Stomach (tissue), 9 donors: ENCODE measurements around the gene CCDC106. TPM values are rescaled to one million over a fixed set of nuclear protein-coding genes. Genes with fewer than 3 reads are reported as not detected.
A peak's percentile ranks its signal among the peaks of the same experiment; 100 is the strongest.

Source experiments
- DNase-seq, 2 donors: peaks; one replicate each; pipeline versions ENCODE4 v3.0.0 to v3.0.0-alpha.2; 2013 to 2019
- H3K27ac ChIP-seq, 5 donors: fragments of 200-600 bp in 4 of 5; sonication (generic) in 4 of 5; one replicate each; pipeline ENCODE4 v1.5.1; 2013 to 2019; ENCODE audit warnings: mild to moderate bottlenecking in 1 of 5, moderate library complexity in 1 of 5
- H3K27me3 ChIP-seq, 3 donors: fragments of 200-600 bp; sonication (generic); one replicate each; pipeline ENCODE4 v1.5.1; 2017 to 2019; ENCODE audit warnings: mixed run types in 1 of 3
- H3K36me3 ChIP-seq, 4 donors: fragments of 200-600 bp; sonication (generic); 1 replicate in 3 of 4; 2 replicates in 1 of 4; pipeline ENCODE4 v1.5.1; 2016 to 2019
- H3K4me1 ChIP-seq, 4 donors: fragments of 200-600 bp; sonication (generic); one replicate each; pipeline ENCODE4 v1.5.1; 2016 to 2019
- H3K4me3 ChIP-seq, 4 donors: fragments of 200-600 bp; sonication (generic) in 3 of 4; one replicate each; pipeline ENCODE4 v1.5.1; 2016 to 2019; ENCODE audit warnings: mild to moderate bottlenecking in 1 of 4
- H3K9me3 ChIP-seq, 4 donors: fragments of 200-600 bp; sonication (generic); one replicate each; pipeline ENCODE4 v1.5.1; 2016 to 2019
- EP300 ChIP-seq: sonication (generic); formaldehyde crosslinking; IDR thresholded peaks from one replicate; pipeline ENCODE4 v1.6.1; 2017; ENCODE audit warnings: antibody characterized with exemption
- POLR2A ChIP-seq, 4 donors: fragments of 450-650 bp; IDR thresholded peaks; one replicate each; pipeline ENCODE4 v1.6.1; 2016; ENCODE audit warnings: antibody characterized with exemption in 4 of 4, control low read depth in 2 of 4, mild to moderate bottlenecking in 1 of 4, moderate library complexity in 1 of 4
- POLR2AphosphoS5 ChIP-seq, 3 donors: sonication (generic); formaldehyde crosslinking; IDR thresholded peaks; one replicate each; pipeline ENCODE4 v1.6.1; 2016; ENCODE audit warnings: antibody characterized with exemption in 3 of 3
- WGBS, 5 donors: extraction: QIAGEN DNeasy Blood & Tissue Kit in 3 of 5; methylation state at CpG; one replicate each; pipeline versions ENCODE4 v1.1.5 to v1.1.7; 2013 to 2018; 5-methylcytosine and 5-hydroxymethylcytosine counted together
- intact Hi-C: fragments of 100-400 bp; cut with DNase I; formaldehyde crosslinking; loops from one replicate; pipeline ENCODE4 v1.15.1; 2023; ENCODE audit warnings: low total_unique reads
- polyA plus RNA-seq, 3 donors: library from polyadenylated mRNA; stranded (reverse); fragments of 200-250 nt; gene quantifications; one replicate each; pipeline ENCODE4 v1.2.3, GENCODE V29; 2013
- total RNA-seq, 5 donors: library from RNA; depleted of rRNA; stranded (reverse); fragments of >200 nt; gene quantifications; one replicate each; pipeline versions ENCODE4 v1.1.0 to v1.2.3, GENCODE V29; 2014 to 2016
- TF ChIP-seq, protein P1 (sequence below), 7 experiments: fragments of 450-650 bp in 4 of 7; fragments of 200-600 bp in 3 of 7; sonication (generic) in 3 of 7; IDR thresholded peaks; one replicate each; pipeline ENCODE4 v1.5.1; 2016 to 2019; ENCODE audit warnings: antibody characterized with exemption in 7 of 7, control low read depth in 2 of 7, mild to moderate bottlenecking in 1 of 7
- donor health status: healthy with polysubstance abuse.
- donor health status: Bipolar disorder and iron deficiency.
- donor health status: healthy.

CCDC106 gene
- total and polyA plus RNA-seq, 8 donors, result 3.5 to 25.5 (median 13.7) TPM

DNA sequence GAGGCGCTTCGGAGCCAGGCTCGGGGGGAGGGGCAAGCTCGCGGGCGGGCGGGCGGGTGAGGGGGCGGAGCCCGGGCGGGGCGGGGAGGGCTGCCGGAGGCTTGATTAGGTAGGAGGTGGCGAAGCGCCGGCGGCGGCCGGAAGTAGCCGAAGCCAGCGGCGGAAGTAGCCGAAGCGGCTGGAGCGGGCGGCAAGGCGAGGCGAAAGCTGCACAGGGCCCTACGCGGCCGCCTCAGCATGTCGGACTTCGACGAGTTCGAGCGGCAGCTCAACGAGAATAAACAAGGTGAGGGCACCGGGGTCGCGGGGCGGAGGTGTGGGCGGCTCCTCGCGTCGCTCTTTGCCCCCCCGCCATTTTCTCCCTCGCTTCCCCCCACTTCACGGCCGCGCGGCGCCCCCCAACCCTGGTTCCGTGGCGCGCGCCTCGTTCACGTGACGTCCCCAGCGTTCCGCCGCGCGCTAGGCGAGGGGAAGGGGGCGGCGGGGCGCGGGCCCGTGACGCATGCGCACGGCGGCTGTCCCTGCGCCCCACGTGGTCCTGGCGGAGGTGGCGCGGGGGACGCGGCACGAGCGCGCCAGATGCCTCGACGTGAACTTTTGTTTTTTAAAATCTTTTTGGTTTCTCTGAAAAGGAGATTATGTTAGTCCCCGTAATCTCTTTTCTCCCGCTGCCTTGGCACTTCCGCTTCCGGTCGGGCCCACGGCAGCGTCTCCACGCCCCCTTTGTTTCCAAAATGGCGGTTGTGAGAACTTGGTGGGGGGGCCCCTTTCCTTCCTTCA, 7.0 kb downstream of the CCDC106 start, which contains the start of gene U2AF2:
TSS of gene U2AF2 (plus strand) at position 168 of the 780 bp plus-strand sequence. CDS start at position 238, 70 bp downstream.
- peaks cover 49 to 67% (median 58%) of the 10 kb centered on the region in 4 donors for H3K4me1 ChIP-seq
- no peaks in the 10 kb centered on the region for H3K27me3 ChIP-seq
- peak in 2 of 3 donors; percentile 68 to 83 for TF ChIP-seq POLR2AphosphoS5 (IDR thresholded peaks at IDR 0.05)
- no peak for TF ChIP-seq EP300
- H3K9me3 ChIP-seq, result no peaks in the 10 kb centered on the region
- peaks cover 7 to 44% (median 32%) of the 10 kb centered on the region in 4 donors for H3K36me3 ChIP-seq
- peak within 1 kb of the TSS; percentile 68 to 96 (median 82) for H3K4me3 ChIP-seq
- H3K27ac ChIP-seq, result peak within 1 kb of the TSS; percentile 94 to 98 (median 97)
- DNase-seq, result peak; percentile 97 to 98
- intact Hi-C loops, result no loop called here
- 0 to 1% (median 0%) methylated on average over 38 to 95 of the region's 95 CpGs for WGBS, 5 donors

DNA sequence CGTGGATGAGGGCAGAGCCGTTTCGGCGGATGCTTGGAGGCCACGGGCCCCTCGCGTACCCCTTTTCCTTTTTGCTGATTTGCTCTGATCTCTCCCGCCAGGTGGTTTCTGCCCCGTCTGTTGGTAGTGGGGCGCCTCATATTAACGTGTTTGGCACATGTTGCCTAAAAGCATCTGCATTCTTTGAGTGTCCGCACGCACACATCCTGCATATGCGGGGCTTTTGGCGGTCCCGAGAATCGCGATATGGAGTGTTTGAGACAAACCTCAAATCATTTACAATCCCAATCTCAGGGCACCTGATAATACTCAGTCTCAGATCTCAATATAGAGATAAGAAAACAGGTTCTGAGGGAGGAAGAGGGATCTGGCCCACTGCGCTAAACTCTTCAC, 7.6 kb downstream of the CCDC106 start:
- Histone ChIP-seq H3K27me3 (no peaks in the 10 kb centered on the region), H3K4me1 (peaks cover 49 to 67% (median 62%) of the 10 kb centered on the region in 4 donors), H3K9me3 (no peaks in the 10 kb centered on the region), H3K27ac (peak overlapping the region; percentile 94 to 98 (median 97)), H3K4me3 (peak overlapping the region; percentile 68 to 96 (median 82)), H3K36me3 (peaks cover 13 to 47% (median 36%) of the 10 kb centered on the region in 4 donors)
- WGBS, 5 donors, result 0 to 1% (median 0%) methylated on average over 19 of the region's 19 CpGs
- TF ChIP-seq, protein P1, sequence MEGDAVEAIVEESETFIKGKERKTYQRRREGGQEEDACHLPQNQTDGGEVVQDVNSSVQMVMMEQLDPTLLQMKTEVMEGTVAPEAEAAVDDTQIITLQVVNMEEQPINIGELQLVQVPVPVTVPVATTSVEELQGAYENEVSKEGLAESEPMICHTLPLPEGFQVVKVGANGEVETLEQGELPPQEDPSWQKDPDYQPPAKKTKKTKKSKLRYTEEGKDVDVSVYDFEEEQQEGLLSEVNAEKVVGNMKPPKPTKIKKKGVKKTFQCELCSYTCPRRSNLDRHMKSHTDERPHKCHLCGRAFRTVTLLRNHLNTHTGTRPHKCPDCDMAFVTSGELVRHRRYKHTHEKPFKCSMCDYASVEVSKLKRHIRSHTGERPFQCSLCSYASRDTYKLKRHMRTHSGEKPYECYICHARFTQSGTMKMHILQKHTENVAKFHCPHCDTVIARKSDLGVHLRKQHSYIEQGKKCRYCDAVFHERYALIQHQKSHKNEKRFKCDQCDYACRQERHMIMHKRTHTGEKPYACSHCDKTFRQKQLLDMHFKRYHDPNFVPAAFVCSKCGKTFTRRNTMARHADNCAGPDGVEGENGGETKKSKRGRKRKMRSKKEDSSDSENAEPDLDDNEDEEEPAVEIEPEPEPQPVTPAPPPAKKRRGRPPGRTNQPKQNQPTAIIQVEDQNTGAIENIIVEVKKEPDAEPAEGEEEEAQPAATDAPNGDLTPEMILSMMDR (IDR thresholded peaks at IDR 0.05), result no peak
- TF ChIP-seq POLR2A (IDR thresholded peaks at IDR 0.05), result no peak
- TF ChIP-seq EP300, result no peak
- TF ChIP-seq POLR2AphosphoS5 (IDR thresholded peaks at IDR 0.05), result no peak
- intact Hi-C loops, result no loop called here
- no peak for DNase-seq

DNA sequence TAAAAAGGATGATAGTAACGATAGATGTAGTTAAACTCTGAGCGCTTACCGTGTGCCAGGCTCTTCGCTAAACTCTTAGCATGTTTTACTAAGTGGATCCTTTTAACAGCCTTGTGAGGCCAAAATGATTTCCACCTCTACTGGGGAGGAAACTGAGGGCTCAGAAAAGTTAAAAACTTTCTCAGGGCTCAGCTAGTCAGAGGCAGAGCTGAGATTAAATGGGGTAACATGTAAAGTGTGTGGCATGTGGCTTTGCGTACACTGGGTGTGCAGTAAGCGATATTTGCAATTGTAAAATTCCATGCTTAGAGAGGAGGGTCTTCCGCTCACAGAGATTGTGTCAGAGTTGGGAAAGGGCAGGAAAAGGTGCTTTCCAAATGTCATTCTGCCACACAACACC, 8.5 kb downstream of the CCDC106 start:
- DNase-seq, result no peak
- 27 to 46% (median 37%) methylated on average over 7 of the region's 7 CpGs for WGBS, 5 donors
- intact Hi-C loops, result no loop called here
- no peak for TF ChIP-seq EP300
- TF ChIP-seq POLR2A (IDR thresholded peaks at IDR 0.05), result no peak
- TF ChIP-seq POLR2AphosphoS5 (IDR thresholded peaks at IDR 0.05), result no peak
- TF ChIP-seq, protein P1 (IDR thresholded peaks at IDR 0.05), result no peak
- H3K27me3 ChIP-seq, result no peaks in the 10 kb centered on the region
- H3K36me3 ChIP-seq, result peaks cover 22 to 47% (median 40%) of the 10 kb centered on the region in 4 donors
- no peaks in the 10 kb centered on the region for H3K9me3 ChIP-seq
- peak overlapping the region; percentile 68 to 96 (median 82) for H3K4me3 ChIP-seq
- peak overlapping the region in 1 of 5 donors; percentile 98 for H3K27ac ChIP-seq
- H3K4me1 ChIP-seq, result peaks cover 49 to 72% (median 62%) of the 10 kb centered on the region in 4 donors

DNA sequence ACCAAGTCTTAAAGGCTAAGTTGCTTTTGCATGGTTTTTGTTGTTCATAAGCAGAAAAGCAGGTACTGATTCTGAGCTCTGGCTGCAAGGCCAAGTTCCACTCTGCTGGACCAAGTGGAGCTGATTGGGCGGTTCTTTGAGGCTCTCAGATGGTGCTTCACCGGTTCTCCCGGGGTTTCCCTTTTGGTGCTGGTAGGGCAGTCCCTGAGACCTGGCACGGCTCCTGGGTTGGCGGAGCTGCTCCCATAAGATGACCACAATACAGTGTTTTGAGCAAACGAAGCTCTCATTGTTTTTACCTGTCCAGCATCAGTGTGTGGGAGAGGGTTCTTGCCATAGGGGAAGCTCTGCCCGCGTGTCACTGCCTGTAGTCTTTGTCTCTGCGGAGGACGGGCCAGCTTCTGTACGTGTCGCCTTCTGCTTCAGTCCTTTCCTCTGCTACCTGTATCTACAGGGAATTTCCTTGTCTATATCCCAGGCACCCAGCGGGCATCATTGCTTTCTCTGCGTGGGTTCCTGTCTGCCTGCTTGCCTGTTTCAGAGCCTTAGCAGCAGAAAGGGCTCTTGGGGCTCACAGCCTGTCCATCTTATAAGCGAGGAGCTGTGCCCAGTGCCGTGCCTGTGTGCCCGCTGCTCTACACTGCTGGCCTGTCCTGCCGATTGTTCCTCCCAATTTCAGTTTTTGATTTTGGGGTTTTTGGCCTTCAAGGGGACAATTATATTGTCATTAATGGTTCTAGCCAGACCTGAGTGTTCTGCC, 9.2 kb downstream of the CCDC106 start:
- peaks cover 28 to 47% (median 43%) of the 10 kb centered on the region in 4 donors for H3K36me3 ChIP-seq
- H3K27ac ChIP-seq, result peak overlapping the region in 1 of 5 donors; percentile 25
- 16 to 35% (median 25%) methylated on average over 18 of the region's 18 CpGs for WGBS, 5 donors
- H3K27me3 ChIP-seq, result no peaks in the 10 kb centered on the region
- intact Hi-C loops, result no loop called here
- H3K4me1 ChIP-seq, result peaks cover 49 to 72% (median 62%) of the 10 kb centered on the region in 4 donors
- peak in 1 of 2 donors; percentile 65 for DNase-seq
- TF ChIP-seq POLR2AphosphoS5 (IDR thresholded peaks at IDR 0.05) (no peak), EP300 (no peak)
- TF ChIP-seq, protein P1 (IDR thresholded peaks at IDR 0.05), result no peak
- H3K9me3 ChIP-seq, result no peaks in the 10 kb centered on the region
- H3K4me3 ChIP-seq, result peak overlapping the region; percentile 20 to 88 (median 72)
